OCI-LY3 (cell line): ENCODE results near the gene SLC28A3.

Source experiments
- H2AFZ ChIP-seq: fragments of 200-600, 300-600 bp; shearing (Covaris generic); 2 replicates; pipeline ENCODE4 v1.6.0; 2014; ENCODE audit warnings: antibody characterized with exemption, low read depth, low read length
- H3K27ac ChIP-seq: fragments of 200-600, 300-600 bp; sonication (generic); 2 replicates; pipeline ENCODE4 v1.5.1; 2014; ENCODE audit warnings: mild to moderate bottlenecking, low read length, moderate library complexity, mixed read lengths
- H3K27me3 ChIP-seq: fragments of 200-600, 300-600 bp; sonication (generic); 2 replicates; pipeline ENCODE4 v1.6.1; 2014; ENCODE audit warnings: low read depth, low read length, mixed read lengths
- H3K36me3 ChIP-seq: fragments of 200-600, 300-600 bp; sonication (generic); replicated peaks from 2 replicates; pipeline ENCODE3; 2014; ENCODE audit warnings: low read depth, low read length, mixed read lengths
- H3K4me1 ChIP-seq: fragments of 300-600, 200-600 bp; sonication (generic); 2 replicates; pipeline ENCODE4 v1.6.1; 2014; ENCODE audit warnings: low read length, mixed read lengths
- H3K4me2 ChIP-seq: fragments of 200-600, 300-600 bp; sonication (generic); 2 replicates; pipeline ENCODE4 v1.6.1; 2014; ENCODE audit warnings: low read length, mixed read lengths
- H3K4me3 ChIP-seq: fragments of 300-600, 200-600 bp; sonication (generic); 2 replicates; pipeline ENCODE4 v1.5.1; 2014; ENCODE audit warnings: antibody characterized with exemption, mild to moderate bottlenecking, low read length, moderate library complexity
- H3K79me2 ChIP-seq: fragments of 300-600, 200-600 bp; shearing (Covaris generic); 2 replicates; pipeline ENCODE4 v1.6.1; 2014; ENCODE audit warnings: mild to moderate bottlenecking, low read length, mixed read lengths
- H3K9ac ChIP-seq: fragments of 300-600, 200-600 bp; shearing (Covaris generic); 2 replicates; pipeline ENCODE4 v1.6.0; 2014; ENCODE audit warnings: mild to moderate bottlenecking, low read length, moderate library complexity
- H3K9me3 ChIP-seq: fragments of 200-600, 300-600 bp; shearing (Covaris generic); 2 replicates; pipeline ENCODE4 v1.6.1; 2014; ENCODE audit warnings: low read length, mixed read lengths; ENCODE audit not compliant: insufficient read depth
- H4K20me1 ChIP-seq: fragments of 200-600, 300-600 bp; sonication (generic); 2 replicates; pipeline ENCODE4 v1.6.1; 2016; ENCODE audit warnings: low read length, mixed read lengths; ENCODE audit not compliant: insufficient read depth
- CTCF ChIP-seq: fragments of 200-600, 300-600 bp; sonication (generic); IDR thresholded peaks from 2 replicates; pipeline ENCODE4 v1.5.1; 2014; ENCODE audit warnings: antibody characterized with exemption, low read length, low read depth
- EZH2phosphoT487 ChIP-seq: fragments of 200-600 bp; shearing (Covaris generic); IDR thresholded peaks from 2 replicates; pipeline ENCODE4 v1.6.1; 2018; ENCODE audit warnings: antibody characterized with exemption, mixed run types, low read depth

SLC28A3 gene

GRCh38 chr9:84315278-84315877 is 25.2 kb downstream of the SLC28A3 start:
- peak overlapping the region; percentile 96 for H2AFZ ChIP-seq
- H3K27me3 ChIP-seq: peaks cover 4% of the 10 kb centered on the region; the same call in 1 of the 2 replicates
- H3K27ac ChIP-seq: no peak overlapping the region
- peak overlapping the region; percentile 56 for H3K4me3 ChIP-seq
- no peaks in the 10 kb centered on the region for H3K79me2 ChIP-seq
- TF ChIP-seq EZH2phosphoT487 (no peak), CTCF (peak; percentile 90)
- no peaks in the 10 kb centered on the region for H4K20me1 ChIP-seq
- no peaks in the 10 kb centered on the region for H3K36me3 ChIP-seq
- 0 out of 2 replicates have a peak, but pooled peaks cover 3% of the 10 kb centered on the region for H3K4me1 ChIP-seq
- H3K4me2 ChIP-seq: peak overlapping the region; percentile 78
- H3K9ac ChIP-seq: no peak overlapping the region
- H3K9me3 ChIP-seq: no peaks in the 10 kb centered on the region

GRCh38 chr9:84314306-84314705 is 26.3 kb downstream of the SLC28A3 start:
- Histone ChIP-seq H3K79me2 (no peaks in the 10 kb centered on the region), H3K4me3 (no peak overlapping the region), H3K4me2 (no peak overlapping the region), H3K9ac (no peak overlapping the region), H3K36me3 (no peaks in the 10 kb centered on the region), H4K20me1 (no peaks in the 10 kb centered on the region), H3K27ac (no peak overlapping the region), H2AFZ (no peak overlapping the region), H3K4me1 (0 out of 2 replicates have a peak, but pooled peaks cover 3% of the 10 kb centered on the region), H3K27me3 (peaks cover 4% of the 10 kb centered on the region; the same call in 1 of the 2 replicates), H3K9me3 (no peaks in the 10 kb centered on the region)
- TF ChIP-seq CTCF (no peak), EZH2phosphoT487 (no peak)

- H3K27ac ChIP-seq: no peak overlapping the region
- no peak for TF ChIP-seq EZH2phosphoT487
- no peak for TF ChIP-seq CTCF
- H3K4me2 ChIP-seq: no peak overlapping the region
- H3K4me3 ChIP-seq: no peak overlapping the region
- no peaks in the 10 kb centered on the region for H3K9me3 ChIP-seq
- peaks cover 4% of the 10 kb centered on the region; the same call in 1 of the 2 replicates for H3K27me3 ChIP-seq
- no peak overlapping the region for H2AFZ ChIP-seq
- no peaks in the 10 kb centered on the region for H3K79me2 ChIP-seq
- no peak overlapping the region for H3K9ac ChIP-seq
- 0 out of 2 replicates have a peak, but pooled peaks cover 3% of the 10 kb centered on the region for H3K4me1 ChIP-seq
- H3K36me3 ChIP-seq: no peaks in the 10 kb centered on the region
- H4K20me1 ChIP-seq: no peaks in the 10 kb centered on the region
These were observed 29.7 kb downstream of the SLC28A3 start for GRCh38 chr9:84310883-84311282.

- Histone ChIP-seq H3K79me2 (no peaks in the 10 kb centered on the region), H3K27ac (no peak overlapping the region), H3K9ac (no peak overlapping the region), H3K27me3 (no peaks in the 10 kb centered on the region), H3K4me3 (no peak overlapping the region), H3K4me1 (no peaks in the 10 kb centered on the region), H3K4me2 (no peak overlapping the region), H4K20me1 (no peaks in the 10 kb centered on the region), H3K36me3 (no peaks in the 10 kb centered on the region), H3K9me3 (no peaks in the 10 kb centered on the region), H2AFZ (no peak overlapping the region)
- TF ChIP-seq EZH2phosphoT487: no peak
- no peak for TF ChIP-seq CTCF
These were observed 34.9 kb downstream of the SLC28A3 start for GRCh38 chr9:84305497-84306131.
